ENCODE results near the gene TOR1AIP2. TPM values are rescaled to one million over a fixed set of nuclear protein-coding genes. Genes with fewer than 3 reads are reported as not detected.

The TOR1AIP2 gene
- total RNA-seq, 2 experiments from 2014 or later: 71.6 to 72.7 TPM

DNA sequence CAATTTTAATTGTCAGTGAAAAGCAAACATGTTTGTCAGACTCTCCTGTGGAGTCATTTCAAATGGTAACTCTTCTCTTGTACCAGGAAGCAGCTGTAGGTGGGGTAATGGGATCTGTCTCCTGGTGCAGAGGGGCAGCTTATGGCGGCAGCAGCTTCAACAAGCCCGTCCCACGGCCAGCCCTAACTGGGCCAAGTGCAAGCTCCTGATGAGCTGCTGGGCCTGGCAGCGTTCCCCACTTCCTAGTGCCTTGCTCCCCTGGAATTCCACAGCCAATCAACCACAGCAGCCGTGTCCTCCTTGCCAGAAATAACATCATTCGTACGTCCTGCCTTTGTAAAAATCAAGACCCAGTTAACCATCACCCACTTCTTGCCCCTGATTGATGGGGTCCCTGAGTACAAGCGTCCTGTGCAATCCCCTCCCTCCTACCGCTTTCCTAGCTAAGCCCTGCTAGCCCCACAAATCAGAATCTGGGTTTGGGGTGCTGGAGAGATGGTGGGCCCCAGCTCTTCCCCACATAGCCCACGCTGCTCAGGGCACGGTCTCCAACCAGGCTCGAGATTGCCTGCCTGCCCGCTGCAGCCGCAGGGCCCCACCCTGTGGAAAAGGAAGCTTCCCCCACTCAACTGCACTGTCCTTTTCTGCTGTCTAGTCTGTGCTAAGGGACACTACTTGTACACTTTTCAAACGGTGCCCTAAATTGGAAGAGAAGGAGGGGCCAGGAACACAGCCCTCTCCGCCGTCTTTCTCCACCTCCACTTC is 61.2 kb downstream of the TOR1AIP2 start:
- intact Hi-C loops (cut with DNase I, micrococcal nuclease): loop anchor here (10.0 kb wide), 5 partner anchors 58 to 1282 kb away; partner anchors contain the start of genes AXDND1 (in 1 of the 2) and TOR1AIP2 (in 1 of the 2)

GRCh38 chr1:179815641-179816040 is 62.0 kb downstream of the TOR1AIP2 start:
- Mint-ChIP-seq H3K27ac (peak overlapping the region; percentile 81), H3K9me3 (no peaks in the 10 kb centered on the region), H3K4me1 (ENCODE audit: low read depth) (peaks cover 18% of the 10 kb centered on the region), H3K36me3 (ENCODE audit: low read depth) (peaks cover 4% of the 10 kb centered on the region), H3K27me3 (no peaks in the 10 kb centered on the region), H3K4me3 (peak overlapping the region; percentile 92)
- Histone ChIP-seq H3K27me3 (ENCODE audit: control insufficient read depth in 1 of 2, insufficient read depth in 2 of 2, low read length in 2 of 2) (no peaks in the 10 kb centered on the region), H3K27ac (ENCODE audit: low read depth in 1 of 2, low read length in 2 of 2) (no peak overlapping the region), H3K4me3 (ENCODE audit: low read length) (peak overlapping the region; percentile 64), H3K4me1 (ENCODE audit: insufficient read depth, low read length) (peaks cover 21% of the 10 kb centered on the region), H3K36me3 (ENCODE audit: insufficient read depth, low read length) (no peaks in the 10 kb centered on the region), H3K9me3 (ENCODE audit: control insufficient read depth in 1 of 2, insufficient read depth in 1 of 2, low read length in 2 of 2) (no peaks in the 10 kb centered on the region)
- DNase-seq (no peak), ATAC-seq (ENCODE audit: poor library complexity) (no peak)
- intact Hi-C loops (cut with DNase I, micrococcal nuclease): loop anchor here (2.0 to 10.0 kb wide), 6 partner anchors 17 to 1281 kb away; partner anchors contain the start of genes AXDND1 (in 1 of the 2) and TOR1AIP2 (in 1 of the 2)
- CTCF ChIA-PET: interaction anchor here (0.8 to 4.4 kb wide), 9 partner anchors 16 to 735 kb away, joined by 3 to 77 read pairs (median 4); partner anchors contain the start of gene TOR3A
- TF ChIP-seq, protein P1, sequence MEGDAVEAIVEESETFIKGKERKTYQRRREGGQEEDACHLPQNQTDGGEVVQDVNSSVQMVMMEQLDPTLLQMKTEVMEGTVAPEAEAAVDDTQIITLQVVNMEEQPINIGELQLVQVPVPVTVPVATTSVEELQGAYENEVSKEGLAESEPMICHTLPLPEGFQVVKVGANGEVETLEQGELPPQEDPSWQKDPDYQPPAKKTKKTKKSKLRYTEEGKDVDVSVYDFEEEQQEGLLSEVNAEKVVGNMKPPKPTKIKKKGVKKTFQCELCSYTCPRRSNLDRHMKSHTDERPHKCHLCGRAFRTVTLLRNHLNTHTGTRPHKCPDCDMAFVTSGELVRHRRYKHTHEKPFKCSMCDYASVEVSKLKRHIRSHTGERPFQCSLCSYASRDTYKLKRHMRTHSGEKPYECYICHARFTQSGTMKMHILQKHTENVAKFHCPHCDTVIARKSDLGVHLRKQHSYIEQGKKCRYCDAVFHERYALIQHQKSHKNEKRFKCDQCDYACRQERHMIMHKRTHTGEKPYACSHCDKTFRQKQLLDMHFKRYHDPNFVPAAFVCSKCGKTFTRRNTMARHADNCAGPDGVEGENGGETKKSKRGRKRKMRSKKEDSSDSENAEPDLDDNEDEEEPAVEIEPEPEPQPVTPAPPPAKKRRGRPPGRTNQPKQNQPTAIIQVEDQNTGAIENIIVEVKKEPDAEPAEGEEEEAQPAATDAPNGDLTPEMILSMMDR (IDR thresholded peaks at IDR 0.05): no peak
- POLR2A ChIA-PET: interaction anchor here (0.8 to 3.1 kb wide), 10 partner anchors 8 to 450 kb away, joined by 3 to 52 read pairs (median 11); partner anchors contain the start of genes AXDND1, CEP350 and TOR1AIP1

More for the DNA sequence above, 61.2 kb downstream of the TOR1AIP2 start:
- TF ChIP-seq, protein P1 (IDR thresholded peaks at IDR 0.05): no peak
- Mint-ChIP-seq H3K36me3 (ENCODE audit: low read depth) (peaks cover 4% of the 10 kb centered on the region), H3K27me3 (no peaks in the 10 kb centered on the region), H3K9me3 (no peaks in the 10 kb centered on the region), H3K27ac (peak overlapping the region; percentile 81), H3K4me1 (ENCODE audit: low read depth) (peaks cover 18% of the 10 kb centered on the region), H3K4me3 (peak overlapping the region; percentile 92)
- CTCF ChIA-PET: no interaction called here
- no peaks in the 10 kb centered on the region for H3K9me3 ChIP-seq (ENCODE audit: control insufficient read depth in 1 of 2, insufficient read depth in 1 of 2, low read length in 2 of 2)
- H3K4me3 ChIP-seq (ENCODE audit: low read length): no peak overlapping the region
- no peaks in the 10 kb centered on the region for H3K36me3 ChIP-seq (ENCODE audit: insufficient read depth, low read length)
- H3K4me1 ChIP-seq (ENCODE audit: insufficient read depth, low read length): peaks cover 21% of the 10 kb centered on the region
- POLR2A ChIA-PET: interaction anchor here (0.5 to 3.1 kb wide), 4 partner anchors 9 to 66 kb away, joined by 3 to 52 read pairs (median 18); partner anchors contain the start of gene TOR1AIP1
- H3K27me3 ChIP-seq (ENCODE audit: control insufficient read depth in 1 of 2, insufficient read depth in 2 of 2, low read length in 2 of 2): no peaks in the 10 kb centered on the region
- ATAC-seq (ENCODE audit: poor library complexity) (no peak), DNase-seq (no peak)
- H3K27ac ChIP-seq (ENCODE audit: low read depth in 1 of 2, low read length in 2 of 2): no peak overlapping the region

- Histone ChIP-seq H3K9me3 (ENCODE audit: control insufficient read depth in 1 of 2, insufficient read depth in 1 of 2, low read length in 2 of 2) (no peaks in the 10 kb centered on the region), H3K27me3 (ENCODE audit: control insufficient read depth in 1 of 2, insufficient read depth in 2 of 2, low read length in 2 of 2) (no peaks in the 10 kb centered on the region), H3K4me1 (ENCODE audit: insufficient read depth, low read length) (peaks cover 25% of the 10 kb centered on the region), H3K4me3 (ENCODE audit: low read length) (peak overlapping the region; percentile 64), H3K36me3 (ENCODE audit: insufficient read depth, low read length) (no peaks in the 10 kb centered on the region), H3K27ac (ENCODE audit: low read depth in 1 of 2, low read length in 2 of 2) (peak overlapping the region in 1 of 2 donors; percentile 18)
- TF ChIP-seq, protein P1 (IDR thresholded peaks at IDR 0.05): no peak
- DNase-seq: no peak
- ATAC-seq (ENCODE audit: poor library complexity): no peak
- Mint-ChIP-seq H3K9me3 (no peaks in the 10 kb centered on the region), H3K4me1 (ENCODE audit: low read depth) (peaks cover 23% of the 10 kb centered on the region), H3K36me3 (ENCODE audit: low read depth) (peaks cover 4% of the 10 kb centered on the region), H3K27ac (peak overlapping the region; percentile 81), H3K4me3 (peak overlapping the region; percentile 92), H3K27me3 (peaks cover 5% of the 10 kb centered on the region)
- POLR2A ChIA-PET: interaction anchor here (0.7 to 3.1 kb wide), 16 partner anchors 9 to 449 kb away, joined by 3 to 52 read pairs (median 4); partner anchors contain the start of genes AXDND1, CEP350, TOR1AIP1 and TOR1AIP2
- intact Hi-C loops (cut with DNase I, micrococcal nuclease): loop anchor here (1.0 to 10.0 kb wide), 11 partner anchors 18 to 1280 kb away; partner anchors contain the start of genes AXDND1 (in 1 of the 2), CEP350 (in 1 of the 2), TOR1AIP2 (in 1 of the 2) and TOR3A (in 1 of the 2)
- CTCF ChIA-PET: interaction anchor here (0.7 to 4.4 kb wide), 33 partner anchors 9 to 1290 kb away, joined by 3 to 77 read pairs (median 4); partner anchors contain the start of genes CEP350, TOR1AIP1 and TOR3A
Observed at GRCh38 chr1:179814546-179814838, 63.1 kb downstream of the TOR1AIP2 start.

Data from CD4-positive, alpha-beta T cell (primary cell).